ENCODE measurements around the gene COL5A1.

COL5A1 gene

DNA sequence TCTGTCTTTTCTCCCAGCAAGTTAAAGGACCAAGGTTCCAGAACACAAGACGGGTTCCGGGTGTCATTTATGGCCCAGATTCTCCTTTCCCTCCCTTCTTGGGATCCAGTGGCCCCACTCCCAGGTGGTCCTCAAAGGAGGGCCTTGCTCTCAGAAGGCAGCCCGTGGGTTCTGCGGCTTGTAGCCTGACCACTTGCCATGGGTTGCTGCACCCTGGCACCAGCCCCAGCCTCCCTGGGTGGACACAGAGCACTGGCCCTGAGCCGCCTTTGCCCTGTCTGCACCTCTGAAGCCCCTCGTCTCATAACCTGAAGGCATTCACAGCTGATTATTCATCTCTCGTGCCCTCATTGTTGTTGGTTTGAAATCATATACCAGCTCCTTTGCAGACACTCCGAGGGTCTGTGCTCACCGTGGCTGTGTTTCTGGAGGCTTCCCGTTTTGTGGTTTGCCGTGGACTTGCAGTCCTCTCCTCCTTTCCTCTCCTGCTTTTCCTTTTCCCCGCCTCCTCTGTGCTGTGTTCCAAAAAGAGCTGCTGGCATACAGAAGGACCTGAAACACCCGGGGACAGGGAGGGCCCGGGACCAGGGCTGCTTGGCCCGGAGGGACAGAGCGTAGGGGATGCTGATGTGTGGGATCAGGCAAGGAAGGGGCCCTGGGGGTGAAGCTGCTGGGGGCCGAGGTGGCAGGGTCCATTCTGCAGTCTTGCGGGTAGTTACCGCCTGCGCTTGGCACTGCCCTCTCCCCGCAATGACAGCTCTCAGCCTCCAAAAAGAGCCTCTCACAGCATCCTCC is 189.5 kb downstream of the COL5A1 start:
- no peak overlapping the region for H3K4me3 ChIP-seq
- H3K9ac ChIP-seq (ENCODE audit: insufficient read length) = no peak overlapping the region
- TF ChIP-seq FOXP2 (optimal IDR thresholded peaks at IDR 0.05; ENCODE audit: control extremely low read depth, extremely low read length, insufficient read depth) = no peak
- TF ChIP-seq EZH2 (IDR thresholded peaks at IDR 0.05) = no peak
- TF ChIP-seq POLR2AphosphoS5 (IDR thresholded peaks at IDR 0.05; ENCODE audit: borderline replicate concordance, low read depth, low read length) = no peak
- no peaks in the 10 kb centered on the region for H3K9me3 ChIP-seq (ENCODE audit: low read depth, low read length)
- no peak overlapping the region for H3K27ac ChIP-seq
- peaks cover 8% of the 10 kb centered on the region for H3K36me3 ChIP-seq (ENCODE audit: insufficient read depth, low read length)
- no peak for DNase-seq (ENCODE audit: low read depth, low spot score)

DNA sequence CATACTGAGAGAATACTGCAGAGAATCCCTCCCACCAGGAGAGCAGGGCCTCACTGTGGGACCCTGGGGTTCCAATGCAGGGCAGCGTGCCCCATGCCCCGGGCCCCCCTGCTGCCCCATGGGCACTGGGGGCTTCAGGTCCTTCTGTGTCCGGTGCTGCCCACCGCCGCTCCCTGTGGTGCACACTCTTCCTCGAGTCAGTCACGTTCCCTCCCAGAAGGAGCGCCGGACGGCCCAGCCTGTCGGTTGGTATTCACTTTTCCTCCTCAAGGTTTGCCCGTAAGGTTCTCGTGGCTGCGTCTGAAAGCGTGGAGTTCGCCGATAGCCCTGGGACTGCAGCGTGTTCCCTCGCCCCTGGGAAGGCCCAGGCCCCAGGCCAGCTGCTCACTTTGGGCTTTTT is 190.9 kb downstream of the COL5A1 start:
- peaks cover 8% of the 10 kb centered on the region for H3K36me3 ChIP-seq (ENCODE audit: insufficient read depth, low read length)
- DNase-seq (ENCODE audit: low read depth, low spot score) = no peak
- no peak for TF ChIP-seq EZH2 (IDR thresholded peaks at IDR 0.05)
- no peak for TF ChIP-seq FOXP2 (optimal IDR thresholded peaks at IDR 0.05; ENCODE audit: control extremely low read depth, extremely low read length, insufficient read depth)
- no peak for TF ChIP-seq POLR2AphosphoS5 (IDR thresholded peaks at IDR 0.05; ENCODE audit: borderline replicate concordance, low read depth, low read length)
- no peak overlapping the region for H3K27ac ChIP-seq
- no peak overlapping the region for H3K4me3 ChIP-seq
- no peaks in the 10 kb centered on the region for H3K9me3 ChIP-seq (ENCODE audit: low read depth, low read length)
- no peak overlapping the region for H3K9ac ChIP-seq (ENCODE audit: insufficient read length)

DNA sequence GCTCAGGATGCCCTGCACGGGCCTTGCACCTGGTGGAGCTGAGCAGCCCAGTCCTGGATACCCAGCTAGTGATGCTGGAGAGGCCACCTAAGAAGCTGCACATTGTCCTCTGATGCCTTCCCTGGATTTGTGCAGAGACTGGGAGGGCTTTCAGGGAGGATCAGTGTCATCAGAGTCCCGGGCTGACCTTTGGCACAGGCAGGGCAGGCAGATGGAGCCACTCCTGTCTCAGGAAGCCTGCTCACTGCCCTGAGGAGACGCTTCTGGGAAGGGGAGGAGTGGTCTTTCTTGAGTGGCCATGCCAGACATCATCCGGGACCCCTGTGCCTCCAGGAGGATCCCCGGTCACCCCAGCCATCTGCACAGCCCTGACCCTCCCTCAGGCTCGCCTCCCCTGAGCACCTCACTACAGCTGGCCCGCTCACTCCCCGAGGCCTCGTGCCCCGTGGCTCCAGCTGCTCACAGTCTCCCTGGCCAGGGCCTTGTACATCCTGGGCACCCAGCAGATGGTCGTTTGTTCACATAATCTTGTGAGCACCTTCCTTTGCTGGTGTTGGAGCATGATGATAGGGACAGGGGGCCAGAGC is 191.8 kb downstream of the COL5A1 start:
- no peak for DNase-seq (ENCODE audit: low read depth, low spot score)
- H3K9ac ChIP-seq (ENCODE audit: insufficient read length) = no peak overlapping the region
- no peak overlapping the region for H3K27ac ChIP-seq
- peaks cover 5% of the 10 kb centered on the region for H3K36me3 ChIP-seq (ENCODE audit: insufficient read depth, low read length)
- no peak for TF ChIP-seq POLR2AphosphoS5 (IDR thresholded peaks at IDR 0.05; ENCODE audit: borderline replicate concordance, low read depth, low read length)
- no peak for TF ChIP-seq FOXP2 (optimal IDR thresholded peaks at IDR 0.05; ENCODE audit: control extremely low read depth, extremely low read length, insufficient read depth)
- no peak for TF ChIP-seq EZH2 (IDR thresholded peaks at IDR 0.05)
- no peak overlapping the region for H3K4me3 ChIP-seq
- H3K9me3 ChIP-seq (ENCODE audit: low read depth, low read length) = no peaks in the 10 kb centered on the region

- H3K9ac ChIP-seq (ENCODE audit: insufficient read length) = no peak overlapping the region
- H3K36me3 ChIP-seq (ENCODE audit: insufficient read depth, low read length) = no peaks in the 10 kb centered on the region
- H3K4me3 ChIP-seq = no peak overlapping the region
- no peak overlapping the region for H3K27ac ChIP-seq
- DNase-seq (ENCODE audit: low read depth, low spot score) = no peak
- H3K9me3 ChIP-seq (ENCODE audit: low read depth, low read length) = no peaks in the 10 kb centered on the region
- TF ChIP-seq FOXP2 (optimal IDR thresholded peaks at IDR 0.05; ENCODE audit: control extremely low read depth, extremely low read length, insufficient read depth) (no peak), POLR2AphosphoS5 (IDR thresholded peaks at IDR 0.05; ENCODE audit: borderline replicate concordance, low read depth, low read length) (no peak), EZH2 (IDR thresholded peaks at IDR 0.05) (no peak)
Measured at GRCh38 chr9:134834217-134834956, 192.8 kb downstream of the COL5A1 start.

GRCh38 chr9:134834957-134835419 is 193.4 kb downstream of the COL5A1 start:
- Histone ChIP-seq H3K4me3 (no peak overlapping the region), H3K9me3 (ENCODE audit: low read depth, low read length) (no peaks in the 10 kb centered on the region), H3K36me3 (ENCODE audit: insufficient read depth, low read length) (no peaks in the 10 kb centered on the region), H3K27ac (no peak overlapping the region), H3K9ac (ENCODE audit: insufficient read length) (no peak overlapping the region)
- DNase-seq (ENCODE audit: low read depth, low spot score) = no peak
- TF ChIP-seq EZH2 (IDR thresholded peaks at IDR 0.05) (no peak), POLR2AphosphoS5 (IDR thresholded peaks at IDR 0.05; ENCODE audit: borderline replicate concordance, low read depth, low read length) (no peak), FOXP2 (optimal IDR thresholded peaks at IDR 0.05; ENCODE audit: control extremely low read depth, extremely low read length, insufficient read depth) (no peak)

DNA sequence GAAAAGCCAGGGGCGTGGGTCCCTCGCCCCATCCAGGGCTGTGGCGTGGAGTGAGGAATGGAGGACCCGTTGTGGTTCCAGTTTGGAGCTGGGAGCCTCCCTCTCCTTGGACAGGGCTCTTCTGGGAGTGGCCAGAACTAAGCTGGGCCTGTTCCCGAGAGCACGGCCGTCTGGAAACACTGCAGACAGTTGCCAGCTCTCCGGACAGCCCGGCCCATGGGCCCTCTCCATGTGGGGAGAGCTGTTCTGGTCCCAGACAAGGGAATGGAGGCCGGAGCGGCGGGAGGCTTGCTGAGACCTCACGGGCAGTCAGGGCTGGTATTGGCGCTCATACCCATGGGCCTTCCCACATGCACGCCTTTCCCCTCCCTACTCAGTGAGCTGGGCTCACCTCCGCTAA is 193.8 kb downstream of the COL5A1 start:
- H3K27ac ChIP-seq = no peak overlapping the region
- TF ChIP-seq EZH2 (IDR thresholded peaks at IDR 0.05) = no peak
- no peak for TF ChIP-seq FOXP2 (optimal IDR thresholded peaks at IDR 0.05; ENCODE audit: control extremely low read depth, extremely low read length, insufficient read depth)
- TF ChIP-seq POLR2AphosphoS5 (IDR thresholded peaks at IDR 0.05; ENCODE audit: borderline replicate concordance, low read depth, low read length) = no peak
- no peaks in the 10 kb centered on the region for H3K36me3 ChIP-seq (ENCODE audit: insufficient read depth, low read length)
- H3K4me3 ChIP-seq = no peak overlapping the region
- DNase-seq (ENCODE audit: low read depth, low spot score) = no peak
- no peak overlapping the region for H3K9ac ChIP-seq (ENCODE audit: insufficient read length)
- H3K9me3 ChIP-seq (ENCODE audit: low read depth, low read length) = no peaks in the 10 kb centered on the region

GRCh38 chr9:134835987-134836386 is 194.4 kb downstream of the COL5A1 start:
- DNase-seq (ENCODE audit: low read depth, low spot score) = no peak
- H3K4me3 ChIP-seq = no peak overlapping the region
- no peaks in the 10 kb centered on the region for H3K36me3 ChIP-seq (ENCODE audit: insufficient read depth, low read length)
- TF ChIP-seq EZH2 (IDR thresholded peaks at IDR 0.05) (no peak), FOXP2 (optimal IDR thresholded peaks at IDR 0.05; ENCODE audit: control extremely low read depth, extremely low read length, insufficient read depth) (no peak), POLR2AphosphoS5 (IDR thresholded peaks at IDR 0.05; ENCODE audit: borderline replicate concordance, low read depth, low read length) (no peak)
- no peak overlapping the region for H3K9ac ChIP-seq (ENCODE audit: insufficient read length)
- no peaks in the 10 kb centered on the region for H3K9me3 ChIP-seq (ENCODE audit: low read depth, low read length)
- no peak overlapping the region for H3K27ac ChIP-seq

- no peak overlapping the region for H3K27ac ChIP-seq
- no peak for TF ChIP-seq POLR2AphosphoS5 (IDR thresholded peaks at IDR 0.05; ENCODE audit: borderline replicate concordance, low read depth, low read length)
- no peak for TF ChIP-seq FOXP2 (optimal IDR thresholded peaks at IDR 0.05; ENCODE audit: control extremely low read depth, extremely low read length, insufficient read depth)
- no peak for TF ChIP-seq EZH2 (IDR thresholded peaks at IDR 0.05)
- H3K4me3 ChIP-seq = no peak overlapping the region
- no peaks in the 10 kb centered on the region for H3K9me3 ChIP-seq (ENCODE audit: low read depth, low read length)
- H3K36me3 ChIP-seq (ENCODE audit: insufficient read depth, low read length) = no peaks in the 10 kb centered on the region
- H3K9ac ChIP-seq (ENCODE audit: insufficient read length) = no peak overlapping the region
- DNase-seq (ENCODE audit: low read depth, low spot score) = no peak
Measured at GRCh38 chr9:134836406-134836970, 194.9 kb downstream of the COL5A1 start.

All from SK-N-MC (cell line).